ENCODE results near the gene TTN.

- TF ChIP-seq CTCF (conservative IDR thresholded peaks at IDR 0.05 in 1 of 2, IDR thresholded peaks at IDR 0.05 in 1 of 2; ENCODE audit: extremely low read depth in 1 of 2, insufficient read depth in 1 of 2, low read depth in 1 of 2, low read length in 2 of 2) (no peak), EZH2 (IDR thresholded peaks at IDR 0.05; ENCODE audit: borderline replicate concordance, low read length) (no peak)
These were observed 232.4 kb downstream of the TTN start for GRCh38 chr2:178574789-178575188.
